HAP-1 (cell line): ENCODE data around the gene SPTAN1.

Source experiments
- DNase-seq, 2 experiments: peaks; one replicate each; pipeline ENCODE4 v3.0.0-alpha.2; 2016 to 2020; ENCODE audit warnings: low spot score in 2 of 2
- H3K27me3 ChIP-seq: fragments of 250-450 bp; sonication (Bioruptor Pico); 2 replicates; pipeline ENCODE4 v1.5.1; 2020; ENCODE audit warnings: low read depth, mild to moderate bottlenecking, moderate library complexity
- H3K36me3 ChIP-seq: fragments of 250-450 bp; sonication (Bioruptor Pico); replicated peaks from 2 replicates; pipeline ENCODE4 v1.5.1; 2020; ENCODE audit warnings: mild to moderate bottlenecking
- H3K4me1 ChIP-seq: fragments of 250-450 bp; sonication (Bioruptor Pico); 2 replicates; pipeline ENCODE4 v1.5.1; 2020; ENCODE audit warnings: mild to moderate bottlenecking
- H3K4me3 ChIP-seq: fragments of 250-450 bp; sonication (Bioruptor Pico); 2 replicates; pipeline ENCODE4 v1.5.1; 2020; ENCODE audit warnings: mild to moderate bottlenecking, moderate library complexity
- H3K9me3 ChIP-seq: fragments of 250-450 bp; sonication (Bioruptor Pico); 2 replicates; pipeline ENCODE4 v1.5.1; 2020; ENCODE audit warnings: mild to moderate bottlenecking, moderate library complexity
- in situ Hi-C: fragments of 300-500 bp; cut with MboI; formaldehyde crosslinking; loops from 3 replicates; pipeline ENCODE4 v1.14.3; 2020; ENCODE audit warnings: low sequenced_read_pairs, inconsistent platforms, mixed read lengths

SPTAN1 gene

DNA sequence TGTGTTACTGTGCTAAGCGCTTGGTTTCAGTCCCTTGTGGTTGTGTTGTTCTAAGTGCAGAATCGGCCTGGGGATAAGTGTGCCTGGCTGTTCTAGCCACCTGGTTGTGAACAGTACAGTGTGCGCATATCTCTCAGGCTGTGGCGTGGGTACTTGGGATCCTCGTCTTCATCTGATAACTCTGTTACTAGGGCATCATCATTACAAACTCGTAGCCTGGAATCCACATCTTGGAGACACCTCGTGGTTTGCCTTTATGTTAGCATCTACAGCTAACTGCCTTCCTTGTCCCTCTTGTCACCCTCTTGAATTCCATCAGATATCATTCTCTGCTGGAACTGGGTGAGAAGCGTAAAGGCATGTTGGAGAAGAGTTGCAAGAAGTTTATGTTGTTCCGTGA lies 41.5 kb downstream of the SPTAN1 start:
- peaks cover 79% of the 10 kb centered on the region for H3K36me3 ChIP-seq

DNA sequence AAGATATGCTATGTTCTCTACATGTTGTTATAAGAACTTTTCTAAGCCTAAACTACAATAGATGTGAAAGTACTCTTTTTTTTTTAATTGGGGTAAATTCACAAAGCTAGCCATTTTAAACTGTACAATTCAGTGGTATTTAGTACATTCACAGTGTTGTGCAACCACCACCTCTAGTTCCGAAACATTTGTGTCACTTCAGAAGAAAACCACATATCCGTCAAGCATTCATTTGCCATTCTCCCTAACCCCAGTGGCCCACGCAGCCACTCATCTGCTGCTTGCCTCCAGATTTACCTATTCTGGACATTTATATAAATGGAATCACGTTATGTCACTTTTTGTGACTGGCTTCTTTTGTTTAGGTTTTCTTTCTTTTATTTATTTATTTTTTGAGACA lies 43.1 kb downstream of the SPTAN1 start:
- H3K4me3 ChIP-seq = no peak overlapping the region
- H3K4me1 ChIP-seq = no peaks in the 10 kb centered on the region
- no peaks in the 10 kb centered on the region for H3K9me3 ChIP-seq
- in situ Hi-C loops = no loop called here
- DNase-seq = no peak
- peaks cover 81% of the 10 kb centered on the region for H3K36me3 ChIP-seq
- no peaks in the 10 kb centered on the region for H3K27me3 ChIP-seq

More for the DNA sequence above, 41.5 kb downstream of the SPTAN1 start:
- Histone ChIP-seq H3K9me3 (no peaks in the 10 kb centered on the region), H3K4me3 (no peak overlapping the region), H3K4me1 (no peaks in the 10 kb centered on the region), H3K27me3 (no peaks in the 10 kb centered on the region)
- in situ Hi-C loops = no loop called here
- no peak for DNase-seq

DNA sequence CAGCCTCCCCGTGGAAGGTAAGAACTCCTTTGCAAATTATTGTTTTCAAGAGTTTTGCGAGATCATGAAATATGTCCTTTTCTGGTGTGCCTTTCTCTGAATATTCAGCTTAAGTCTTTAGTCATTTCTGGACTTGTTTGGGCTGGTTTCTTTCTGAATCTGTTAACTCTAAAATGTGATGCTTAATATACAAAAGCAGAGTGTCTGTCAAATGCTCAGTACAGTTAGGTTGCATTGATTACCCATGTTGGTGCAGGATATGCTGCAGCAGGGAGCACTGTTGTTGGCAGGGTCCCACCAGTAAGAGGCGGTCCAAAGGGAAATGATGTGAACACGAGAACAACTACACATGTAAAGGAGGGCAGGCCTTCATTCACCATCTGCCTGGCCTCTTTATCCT lies 47.7 kb downstream of the SPTAN1 start:
- Histone ChIP-seq H3K4me3 (no peak overlapping the region), H3K27me3 (no peaks in the 10 kb centered on the region), H3K36me3 (peaks cover 75% of the 10 kb centered on the region), H3K4me1 (no peaks in the 10 kb centered on the region), H3K9me3 (no peaks in the 10 kb centered on the region)
- in situ Hi-C loops = no loop called here
- DNase-seq = no peak

DNA sequence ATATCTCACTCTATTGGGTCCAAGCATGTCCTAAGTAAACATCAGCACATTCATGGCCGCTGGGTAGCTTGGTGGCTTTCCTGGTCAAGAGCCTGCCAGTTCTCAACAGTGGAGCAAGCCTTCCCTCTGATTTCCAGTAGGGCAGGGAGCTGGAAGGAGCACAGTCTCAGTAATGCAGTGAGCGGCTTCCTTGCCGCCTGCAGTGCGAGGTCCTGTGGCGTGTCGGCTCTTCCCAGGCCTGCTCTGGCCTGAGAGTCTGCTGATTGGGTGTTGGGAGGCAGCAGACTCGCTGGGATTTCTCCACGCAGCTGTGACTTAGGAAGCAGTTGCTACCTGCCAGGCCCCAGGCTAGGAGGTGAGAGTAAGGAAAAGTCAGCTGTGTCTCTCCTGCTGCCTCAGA lies 51.3 kb downstream of the SPTAN1 start:
- Histone ChIP-seq H3K36me3 (peaks cover 77% of the 10 kb centered on the region), H3K4me1 (no peaks in the 10 kb centered on the region), H3K4me3 (no peak overlapping the region), H3K27me3 (no peaks in the 10 kb centered on the region), H3K9me3 (no peaks in the 10 kb centered on the region)
- no peak for DNase-seq
- in situ Hi-C loops = no loop called here

DNA sequence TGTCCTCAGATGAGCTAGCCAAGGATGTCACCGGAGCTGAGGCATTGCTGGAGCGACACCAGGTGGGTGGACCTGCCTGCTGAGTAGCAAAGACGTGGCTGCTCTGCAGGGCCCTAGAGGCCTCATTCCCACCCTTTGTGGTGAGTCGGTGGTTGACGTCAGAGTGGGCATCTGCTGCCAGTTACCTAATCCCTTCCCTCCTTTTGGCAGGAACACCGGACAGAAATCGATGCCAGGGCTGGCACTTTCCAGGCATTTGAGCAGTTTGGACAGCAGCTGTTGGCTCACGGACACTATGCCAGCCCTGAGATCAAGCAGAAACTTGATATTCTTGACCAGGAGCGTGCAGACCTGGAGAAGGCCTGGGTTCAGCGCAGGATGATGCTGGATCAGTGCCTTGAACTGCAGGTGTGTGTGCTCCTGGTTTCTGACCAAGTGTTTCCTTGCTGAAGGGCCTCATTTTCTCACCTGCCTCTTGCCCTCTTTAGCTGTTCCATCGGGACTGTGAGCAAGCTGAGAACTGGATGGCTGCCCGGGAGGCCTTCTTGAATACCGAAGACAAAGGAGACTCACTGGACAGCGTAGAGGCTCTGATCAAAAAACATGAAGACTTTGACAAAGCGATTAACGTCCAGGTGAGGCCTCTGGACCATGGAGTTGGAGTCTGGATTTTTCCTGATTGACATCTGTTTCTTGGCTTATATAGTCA lies 55.4 kb downstream of the SPTAN1 start:
- Histone ChIP-seq H3K4me3 (no peak overlapping the region), H3K9me3 (no peaks in the 10 kb centered on the region), H3K27me3 (no peaks in the 10 kb centered on the region), H3K36me3 (peaks cover 93% of the 10 kb centered on the region), H3K4me1 (no peaks in the 10 kb centered on the region)
- no peak for DNase-seq
- in situ Hi-C loops = no loop called here

DNA sequence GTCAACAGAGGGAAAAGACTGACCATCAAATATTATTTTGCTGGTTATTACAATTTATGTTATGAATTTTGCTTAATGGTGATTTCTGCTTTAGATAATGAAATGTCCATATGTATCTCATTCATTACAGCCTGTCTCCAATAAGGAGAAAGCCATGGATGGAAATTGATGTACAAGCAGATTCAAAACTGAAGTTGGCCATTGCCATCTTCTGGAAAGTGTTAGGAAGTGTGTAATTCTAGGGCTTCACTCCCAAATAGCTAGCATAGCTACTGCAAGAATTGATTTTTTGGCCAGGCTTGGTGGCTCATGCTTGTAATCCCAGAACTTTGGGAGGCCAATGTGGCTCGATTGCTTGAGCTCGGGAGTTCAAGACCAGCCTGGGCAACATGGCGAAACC lies 58.5 kb downstream of the SPTAN1 start:
- in situ Hi-C loops = no loop called here
- no peaks in the 10 kb centered on the region for H3K27me3 ChIP-seq
- H3K4me1 ChIP-seq = no peaks in the 10 kb centered on the region
- DNase-seq = no peak
- peaks cover 93% of the 10 kb centered on the region for H3K36me3 ChIP-seq
- no peak overlapping the region for H3K4me3 ChIP-seq
- H3K9me3 ChIP-seq = no peaks in the 10 kb centered on the region

DNA sequence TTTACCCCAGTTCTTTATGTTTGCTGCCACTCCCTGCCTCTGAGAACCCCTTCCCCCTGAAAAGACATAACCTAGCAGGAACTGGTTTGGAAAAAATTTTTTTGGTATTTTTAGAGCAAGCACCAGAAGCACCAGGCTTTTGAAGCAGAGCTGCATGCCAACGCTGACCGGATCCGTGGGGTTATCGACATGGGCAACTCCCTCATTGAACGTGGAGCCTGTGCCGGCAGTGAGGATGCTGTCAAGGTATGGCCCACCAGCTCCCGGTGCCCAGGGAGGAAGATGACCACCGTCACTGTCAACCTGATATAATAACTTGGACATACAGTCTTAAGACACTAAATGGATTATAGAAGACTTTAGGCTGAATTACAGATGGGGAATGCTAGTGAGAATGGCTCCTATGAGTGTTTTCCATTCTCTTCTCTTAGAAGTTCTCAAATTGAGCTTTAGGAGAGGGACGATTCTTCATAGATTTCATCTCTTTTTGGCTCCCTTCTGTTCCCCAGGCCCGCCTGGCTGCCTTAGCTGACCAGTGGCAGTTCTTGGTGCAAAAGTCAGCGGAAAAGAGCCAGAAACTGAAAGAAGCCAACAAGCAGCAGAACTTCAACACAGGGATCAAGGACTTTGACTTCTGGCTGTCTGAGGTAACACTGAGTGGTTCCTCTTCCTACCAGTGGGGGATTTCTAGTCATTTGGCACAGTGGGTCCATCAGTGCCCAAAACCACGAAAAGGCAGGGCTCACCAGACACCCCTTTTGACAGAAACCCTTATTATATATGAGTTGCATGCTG lies 59.4 kb downstream of the SPTAN1 start:
- no peak for DNase-seq
- no peaks in the 10 kb centered on the region for H3K27me3 ChIP-seq
- no peak overlapping the region for H3K4me3 ChIP-seq
- H3K9me3 ChIP-seq = no peaks in the 10 kb centered on the region
- no peaks in the 10 kb centered on the region for H3K4me1 ChIP-seq
- in situ Hi-C loops = no loop called here
- peaks cover 98% of the 10 kb centered on the region for H3K36me3 ChIP-seq

DNA sequence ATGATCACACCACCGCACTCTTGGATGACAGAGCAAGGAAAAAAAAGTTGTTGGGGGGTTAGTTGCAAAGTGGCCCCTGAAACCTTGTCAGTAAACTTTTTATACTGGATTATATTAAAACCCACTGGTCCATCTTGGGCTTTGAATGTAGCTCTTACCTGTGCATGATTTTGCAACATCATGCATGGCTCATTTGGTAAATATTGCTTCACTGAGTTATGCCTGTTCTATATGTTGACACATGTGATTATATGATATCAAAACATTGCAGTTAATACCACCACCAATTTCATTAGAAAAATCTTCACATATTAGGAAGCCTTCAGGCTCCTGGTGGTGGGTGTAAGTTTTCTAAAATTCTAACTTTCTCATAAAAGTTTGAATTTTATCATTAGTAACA lies 62.3 kb downstream of the SPTAN1 start:
- H3K9me3 ChIP-seq = no peaks in the 10 kb centered on the region
- peaks cover 98% of the 10 kb centered on the region for H3K36me3 ChIP-seq
- H3K27me3 ChIP-seq = no peaks in the 10 kb centered on the region
- no peak overlapping the region for H3K4me3 ChIP-seq
- in situ Hi-C loops = loop anchor here (5.0 kb wide), 1 partner anchor 37 kb away; no protein-coding TSS in a partner anchor
- no peak for DNase-seq
- no peaks in the 10 kb centered on the region for H3K4me1 ChIP-seq

DNA sequence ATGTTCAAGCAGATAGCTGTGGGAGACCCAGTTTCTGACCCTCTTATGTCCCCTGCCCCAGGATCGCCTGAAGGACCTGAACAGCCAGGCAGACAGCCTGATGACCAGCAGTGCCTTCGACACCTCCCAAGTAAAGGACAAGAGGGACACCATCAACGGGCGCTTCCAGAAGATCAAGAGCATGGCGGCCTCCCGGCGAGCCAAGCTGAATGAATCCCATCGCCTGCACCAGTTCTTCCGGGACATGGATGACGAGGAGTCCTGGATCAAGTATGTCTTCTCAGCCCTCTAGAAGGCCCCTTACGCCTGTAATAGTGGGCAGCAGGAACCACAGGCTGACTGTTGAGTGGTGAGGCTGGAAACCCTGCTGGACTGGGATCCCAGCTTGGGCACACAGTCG lies 63.2 kb downstream of the SPTAN1 start:
- Histone ChIP-seq H3K36me3 (peaks cover 98% of the 10 kb centered on the region), H3K4me1 (no peaks in the 10 kb centered on the region), H3K27me3 (no peaks in the 10 kb centered on the region), H3K9me3 (no peaks in the 10 kb centered on the region), H3K4me3 (no peak overlapping the region)
- DNase-seq = no peak
- in situ Hi-C loops = loop anchor here (5.0 kb wide), 1 partner anchor 38 kb away; no protein-coding TSS in a partner anchor

DNA sequence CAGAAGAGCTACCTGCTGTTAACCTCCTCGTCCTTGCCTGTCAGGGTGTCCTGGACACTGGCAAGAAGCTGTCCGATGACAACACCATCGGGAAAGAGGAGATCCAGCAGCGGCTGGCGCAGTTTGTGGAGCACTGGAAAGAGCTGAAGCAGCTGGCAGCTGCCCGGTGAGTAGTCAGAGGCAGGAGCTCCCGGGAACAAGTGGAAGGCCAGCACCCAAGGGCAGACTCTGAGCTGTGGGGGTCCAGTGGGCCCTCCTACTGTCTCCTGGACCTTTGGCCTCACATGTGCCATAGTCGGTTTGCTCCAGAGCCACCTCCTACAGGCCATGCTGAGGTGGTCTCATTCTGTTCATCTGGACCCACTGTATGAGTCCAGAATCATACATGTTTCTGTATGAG lies 65.6 kb downstream of the SPTAN1 start:
- H3K36me3 ChIP-seq = peaks cover 96% of the 10 kb centered on the region

DNA sequence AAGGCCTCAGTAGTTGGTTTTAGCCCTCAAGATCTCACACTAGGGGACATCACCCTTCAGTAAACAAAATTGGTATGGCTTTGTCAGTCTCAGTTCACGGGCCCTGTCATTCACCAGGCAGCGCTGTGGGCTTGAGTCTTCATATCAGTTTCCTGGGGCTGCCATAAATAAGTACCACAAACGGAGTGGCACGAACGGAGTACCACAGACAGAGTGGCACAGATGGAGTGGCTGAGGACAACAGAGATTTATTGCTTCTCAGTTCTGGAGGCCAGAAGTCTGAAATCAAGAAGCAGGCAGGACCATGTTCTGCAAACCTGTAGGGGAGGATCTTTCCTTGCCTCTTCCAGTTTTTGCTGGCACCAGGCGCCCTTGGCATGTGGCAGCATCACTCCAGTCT lies 66.7 kb downstream of the SPTAN1 start:
- no peaks in the 10 kb centered on the region for H3K27me3 ChIP-seq
- in situ Hi-C loops = loop anchor here (5.0 kb wide), 1 partner anchor 42 kb away; no protein-coding TSS in a partner anchor
- H3K4me1 ChIP-seq = no peaks in the 10 kb centered on the region
- no peaks in the 10 kb centered on the region for H3K9me3 ChIP-seq
- H3K4me3 ChIP-seq = no peak overlapping the region
- no peak for DNase-seq
- peaks cover 87% of the 10 kb centered on the region for H3K36me3 ChIP-seq

More for the DNA sequence above, 65.6 kb downstream of the SPTAN1 start:
- no peak for DNase-seq
- H3K27me3 ChIP-seq = no peaks in the 10 kb centered on the region
- no peaks in the 10 kb centered on the region for H3K9me3 ChIP-seq
- H3K4me1 ChIP-seq = no peaks in the 10 kb centered on the region
- no peak overlapping the region for H3K4me3 ChIP-seq
- in situ Hi-C loops = loop anchor here (5.0 kb wide), 1 partner anchor 41 kb away; no protein-coding TSS in a partner anchor

DNA sequence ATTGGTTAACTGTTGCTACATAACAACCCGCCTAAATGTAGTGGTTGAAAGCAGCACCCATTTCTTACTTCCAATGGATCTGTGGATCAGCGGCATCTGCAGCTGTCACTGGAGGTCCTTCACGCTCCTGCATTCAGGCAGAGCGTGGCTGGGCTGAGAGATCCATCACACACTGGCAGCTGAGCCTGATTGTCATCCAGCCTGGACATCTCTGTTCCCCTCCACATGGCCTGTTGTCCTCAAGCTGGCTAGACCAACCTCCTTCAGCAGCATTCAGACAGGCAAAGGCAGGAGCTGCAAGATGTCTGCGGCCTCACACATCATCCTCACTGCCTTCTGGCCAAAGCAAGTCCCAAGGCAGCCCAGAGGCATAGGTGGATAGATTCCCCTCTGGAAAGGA lies 67.4 kb downstream of the SPTAN1 start:
- Histone ChIP-seq H3K27me3 (no peaks in the 10 kb centered on the region), H3K36me3 (peaks cover 87% of the 10 kb centered on the region), H3K4me1 (no peaks in the 10 kb centered on the region), H3K9me3 (no peaks in the 10 kb centered on the region), H3K4me3 (no peak overlapping the region)
- in situ Hi-C loops = loop anchor here (5.0 kb wide), 1 partner anchor 42 kb away; no protein-coding TSS in a partner anchor
- no peak for DNase-seq

DNA sequence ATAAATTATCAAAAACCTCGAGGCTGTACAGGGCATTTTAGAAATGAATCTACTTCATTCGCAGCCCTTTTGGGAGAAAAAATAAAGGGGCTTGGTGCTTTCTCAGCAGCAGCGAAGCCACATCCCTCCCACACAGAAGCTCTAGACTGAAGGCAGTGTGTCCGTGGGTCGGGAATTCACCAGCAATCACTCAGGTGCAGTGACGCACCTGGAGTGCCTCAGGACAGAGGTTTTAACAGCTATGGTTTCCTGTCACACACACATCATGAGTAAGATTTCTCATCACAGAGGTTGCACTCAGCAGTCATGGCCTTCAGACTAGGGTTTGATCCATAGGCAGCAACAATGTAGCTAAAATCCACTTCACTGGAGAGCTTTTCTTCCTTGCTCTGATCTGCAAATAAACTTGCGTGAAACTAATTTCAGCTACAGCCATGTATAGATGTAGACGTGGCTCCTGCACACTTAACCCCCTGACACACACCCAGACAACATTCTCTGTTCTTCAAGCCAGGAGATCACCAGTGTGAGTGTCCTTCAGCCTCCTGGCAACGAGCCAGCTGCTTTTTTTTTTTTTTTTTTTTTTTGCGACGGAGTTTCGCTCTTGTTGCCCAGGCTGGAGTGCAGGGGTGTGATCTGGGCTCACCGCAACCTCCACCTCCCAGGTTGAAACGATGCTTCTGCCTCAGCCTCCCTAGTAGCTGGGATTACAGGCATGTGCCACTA lies 69.5 kb downstream of the SPTAN1 start:
- in situ Hi-C loops = no loop called here
- H3K36me3 ChIP-seq = peaks cover 85% of the 10 kb centered on the region

DNA sequence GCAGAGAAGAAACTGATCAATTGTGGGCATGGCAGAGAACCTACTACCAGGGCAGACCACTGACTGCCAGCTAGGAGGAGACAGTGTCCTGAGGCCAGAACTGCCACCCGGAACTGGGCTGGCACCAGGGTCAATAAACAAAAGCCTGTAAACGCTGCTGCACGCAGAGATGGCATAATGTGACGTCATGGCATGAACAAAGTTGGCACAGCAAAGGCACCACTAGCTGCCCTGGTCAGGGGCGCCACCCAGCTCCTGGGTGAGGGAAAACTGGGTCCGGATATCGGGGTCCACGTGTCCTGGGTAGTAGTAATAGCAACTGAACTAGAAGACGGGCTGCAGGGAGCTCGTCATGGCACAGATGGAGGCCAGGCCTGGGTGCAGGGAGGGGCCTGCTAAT lies 72.2 kb downstream of the SPTAN1 start:
- DNase-seq = no peak
- peaks cover 83% of the 10 kb centered on the region for H3K36me3 ChIP-seq
- H3K4me1 ChIP-seq = no peaks in the 10 kb centered on the region
- H3K9me3 ChIP-seq = no peaks in the 10 kb centered on the region
- H3K27me3 ChIP-seq = no peaks in the 10 kb centered on the region
- in situ Hi-C loops = no loop called here
- no peak overlapping the region for H3K4me3 ChIP-seq

More for the DNA sequence above, 69.5 kb downstream of the SPTAN1 start:
- Histone ChIP-seq H3K9me3 (no peaks in the 10 kb centered on the region), H3K4me1 (no peaks in the 10 kb centered on the region), H3K4me3 (no peak overlapping the region), H3K27me3 (no peaks in the 10 kb centered on the region)
- no peak for DNase-seq
